NCI-H128 (cell line): ENCODE measurements around the gene RYR1.
"Not testable (repeated sequence)": the region's sequence is repeated elsewhere in the genome, so short reads cannot be mapped to it uniquely, and the experiment has no call there.

Experiments used
- DNase-seq: peaks from one replicate; lab custom pipeline; 2025; ENCODE audit not compliant: unreplicated experiment; lab: John Stamatoyannopoulos, UW

The RYR1 gene

DNA sequence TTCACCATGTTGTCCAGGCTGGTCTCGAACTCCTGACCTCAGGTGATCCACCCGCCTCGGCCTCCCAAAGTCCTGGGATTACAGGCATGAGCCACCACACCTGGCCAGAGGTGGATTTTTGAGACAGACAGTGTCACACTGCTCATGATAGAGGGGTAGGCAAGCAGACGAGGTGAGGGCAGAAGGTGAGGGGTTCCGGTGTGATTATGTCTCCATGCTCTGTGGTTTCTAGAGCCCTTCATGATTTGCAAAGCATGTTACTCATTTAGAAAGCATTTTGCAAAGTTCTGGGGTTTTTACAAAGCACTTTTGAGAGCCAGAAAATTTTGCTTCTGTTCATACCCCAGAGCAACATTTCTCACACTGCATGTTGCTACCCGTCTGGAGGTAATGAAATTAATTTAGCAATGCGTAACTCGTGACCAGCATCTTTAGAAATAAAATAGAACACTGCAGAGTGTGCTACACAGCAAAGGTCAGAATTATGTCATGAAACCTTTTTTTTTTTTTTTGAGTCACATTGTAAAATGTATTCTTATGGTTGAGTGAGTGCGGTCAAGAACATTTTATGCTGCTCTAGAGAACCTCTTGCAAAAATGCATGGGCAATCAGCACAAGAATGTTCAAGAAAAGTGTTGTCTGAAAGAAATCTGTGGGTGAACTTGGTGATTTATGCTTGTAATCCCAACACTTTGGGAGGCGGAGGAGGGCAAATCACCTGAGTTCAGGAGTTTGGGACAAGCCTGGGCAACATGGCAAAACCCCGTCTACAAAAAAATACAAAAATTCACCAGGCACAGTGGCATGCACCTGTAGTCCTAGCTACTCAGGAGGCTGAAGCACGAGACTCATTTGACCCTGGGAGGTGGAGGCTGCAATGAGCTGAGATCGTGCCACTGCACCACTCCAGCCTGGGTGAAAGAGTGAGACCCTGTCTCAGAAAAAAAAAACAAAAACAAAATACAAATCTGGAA is 126.2 kb downstream of the RYR1 start:
- no peak for DNase-seq

DNA sequence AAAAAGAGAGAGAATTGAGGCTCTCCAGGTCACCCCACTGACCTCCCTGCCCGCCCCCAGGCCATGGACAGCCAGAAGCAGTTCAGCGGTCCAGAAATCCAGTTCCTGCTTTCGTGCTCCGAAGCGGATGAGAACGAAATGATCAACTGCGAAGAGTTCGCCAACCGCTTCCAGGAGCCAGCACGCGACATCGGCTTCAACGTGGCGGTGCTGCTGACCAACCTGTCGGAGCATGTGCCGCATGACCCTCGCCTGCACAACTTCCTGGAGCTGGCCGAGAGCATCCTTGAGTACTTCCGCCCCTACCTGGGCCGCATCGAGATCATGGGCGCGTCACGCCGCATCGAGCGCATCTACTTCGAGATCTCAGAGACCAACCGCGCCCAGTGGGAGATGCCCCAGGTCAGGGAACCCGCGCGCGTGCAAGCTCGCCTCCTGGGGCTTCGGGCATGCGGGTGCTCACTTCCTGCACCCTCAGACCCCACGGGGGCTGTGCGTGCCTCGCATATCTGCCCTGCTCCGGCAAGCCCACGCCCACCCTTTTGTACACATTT is 127.6 kb downstream of the RYR1 start:
- no peak for DNase-seq

GRCh38 chr19:38561658-38562057 is 128.2 kb downstream of the RYR1 start:
- no peak for DNase-seq

- DNase-seq, result no peak
Measured at GRCh38 chr19:38562096-38562495, 128.6 kb downstream of the RYR1 start.

- no peak for DNase-seq
Measured at GRCh38 chr19:38563475-38563874, 130.0 kb downstream of the RYR1 start.

- DNase-seq, result no peak
Measured at GRCh38 chr19:38564981-38565690, 131.6 kb downstream of the RYR1 start.

GRCh38 chr19:38565691-38566105 is 132.2 kb downstream of the RYR1 start:
- DNase-seq, result no peak

- DNase-seq, result no peak
Measured at GRCh38 chr19:38569368-38569983, 136.0 kb downstream of the RYR1 start.

GRCh38 chr19:38571682-38572081 is 138.2 kb downstream of the RYR1 start:
- DNase-seq, result no peak

- DNase-seq, result no peak
Measured at GRCh38 chr19:38577826-38578225, 144.3 kb downstream of the RYR1 start.

- not testable (repeated sequence) for DNase-seq
Measured at GRCh38 chr19:38579304-38579703, 145.8 kb downstream of the RYR1 start.

DNA sequence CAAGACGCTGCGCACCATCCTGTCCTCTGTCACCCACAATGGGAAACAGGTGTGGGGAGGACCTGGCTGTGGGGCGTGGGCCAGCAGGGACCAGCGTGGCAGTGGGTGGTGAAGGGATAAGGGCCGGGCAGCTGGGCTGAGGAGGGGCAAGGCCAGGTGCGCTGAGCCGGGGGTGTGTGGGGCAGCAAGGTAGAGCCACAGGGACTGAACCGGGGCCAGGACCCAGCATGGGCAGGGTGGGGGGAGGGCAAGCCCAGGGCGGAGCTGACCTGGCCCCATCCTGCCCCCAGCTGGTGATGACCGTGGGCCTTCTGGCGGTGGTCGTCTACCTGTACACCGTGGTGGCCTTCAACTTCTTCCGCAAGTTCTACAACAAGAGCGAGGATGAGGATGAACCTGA is 146.6 kb downstream of the RYR1 start:
- no peak for DNase-seq

DNA sequence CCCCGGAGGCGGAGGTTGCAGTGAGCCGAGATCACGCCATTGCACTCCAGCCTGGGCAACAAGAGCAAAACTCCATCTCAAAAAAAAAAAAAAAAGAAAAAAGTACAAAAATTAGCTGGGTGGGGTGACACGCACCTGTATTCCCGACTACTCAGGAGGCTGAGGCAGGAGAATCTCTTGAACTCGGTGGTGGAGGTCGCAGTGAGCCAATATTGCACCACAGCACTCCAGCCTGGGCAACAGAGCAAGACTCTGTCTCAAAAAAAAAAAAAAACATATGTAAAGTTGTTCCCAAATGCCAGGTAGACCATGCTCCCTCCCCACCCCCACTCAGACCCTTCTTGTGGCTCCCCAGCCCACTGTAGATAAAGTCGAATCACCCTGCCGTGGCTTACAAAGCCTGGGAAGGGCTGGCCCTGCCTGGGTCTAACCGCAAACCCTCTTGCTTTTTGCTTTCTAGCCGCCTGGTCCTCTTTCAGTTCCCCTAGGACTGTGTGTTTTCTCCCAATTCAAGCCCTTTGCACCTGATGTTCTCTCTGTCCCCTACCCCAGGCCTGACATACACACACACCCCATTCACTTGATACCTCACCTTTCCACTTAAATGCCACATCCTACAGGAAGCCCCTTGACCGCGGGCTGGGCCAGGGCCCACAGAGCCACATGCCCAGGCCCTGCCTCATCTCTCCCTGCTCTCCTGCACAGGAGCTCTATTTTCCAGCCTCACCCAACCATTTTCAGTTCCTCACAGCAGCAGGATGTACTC is 149.9 kb downstream of the RYR1 start:
- no peak for DNase-seq

DNA sequence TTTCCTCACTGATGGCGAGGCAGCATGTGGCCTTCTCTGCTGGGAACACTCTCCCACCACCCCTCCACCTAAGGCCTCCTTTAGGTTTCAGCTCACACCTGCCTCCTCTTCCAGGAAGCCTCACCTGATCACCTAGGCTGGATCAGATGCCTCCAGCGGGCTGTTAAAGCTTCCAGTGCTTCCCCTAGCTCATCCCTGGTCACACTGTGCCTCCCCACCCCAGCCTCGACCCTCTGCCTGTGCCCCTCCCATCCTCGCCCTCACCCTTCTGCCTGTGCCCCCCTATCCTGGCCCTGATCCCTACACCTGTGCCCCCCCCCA is 150.5 kb downstream of the RYR1 start:
- no peak for DNase-seq

GRCh38 chr19:38587562-38587961 is 154.1 kb downstream of the RYR1 start:
- DNase-seq, result no peak

- no peak for DNase-seq
Measured at GRCh38 chr19:38588041-38588440, 154.6 kb downstream of the RYR1 start.

- DNase-seq, result no peak
Measured at GRCh38 chr19:38592940-38593339, 159.4 kb downstream of the RYR1 start.

DNA sequence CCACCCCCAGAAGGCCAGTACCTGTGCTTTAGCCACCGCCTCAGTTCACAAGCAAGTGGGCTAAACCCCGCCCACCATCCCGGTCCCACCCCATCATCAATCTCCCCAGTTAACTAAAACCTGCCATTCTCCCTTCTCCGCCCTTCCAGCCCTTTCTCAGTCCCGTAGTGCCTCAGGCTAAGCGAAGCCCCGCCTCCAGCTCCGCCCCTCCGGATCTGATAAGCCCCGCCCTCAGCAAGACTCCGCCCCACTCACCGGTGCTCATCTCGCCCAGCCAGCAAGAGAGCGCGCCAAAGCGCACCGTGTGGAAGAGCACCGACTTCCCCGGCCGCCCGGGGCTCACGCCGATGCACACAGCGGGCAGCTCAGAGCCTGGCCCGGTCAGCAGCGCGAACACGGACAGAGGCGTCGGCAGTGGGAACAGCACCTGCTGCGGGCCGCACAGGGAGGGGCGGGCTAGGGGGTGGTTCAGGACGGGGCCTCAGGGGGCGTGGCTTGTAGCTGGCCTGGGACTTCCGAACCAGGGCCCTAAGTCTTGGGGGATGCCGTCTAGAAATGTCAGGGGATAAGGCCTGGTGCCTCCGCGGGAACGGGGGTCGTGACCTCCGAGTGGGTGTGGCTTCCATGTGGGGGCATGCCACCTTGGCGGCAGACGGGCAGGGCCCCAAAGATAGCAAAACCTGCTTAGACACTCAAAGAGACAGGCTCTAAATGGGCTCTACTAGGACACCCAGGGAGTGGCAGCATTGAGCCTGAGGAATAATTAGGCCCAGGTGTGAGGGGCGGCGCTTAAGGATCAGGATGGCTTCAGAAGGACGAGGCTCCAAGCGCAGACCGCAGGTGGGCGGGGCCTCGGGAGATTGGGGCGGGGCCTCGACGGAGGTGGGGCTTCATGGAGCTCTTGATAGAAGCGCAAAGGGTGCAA is 162.8 kb downstream of the RYR1 start:
- DNase-seq, result no peak

DNA sequence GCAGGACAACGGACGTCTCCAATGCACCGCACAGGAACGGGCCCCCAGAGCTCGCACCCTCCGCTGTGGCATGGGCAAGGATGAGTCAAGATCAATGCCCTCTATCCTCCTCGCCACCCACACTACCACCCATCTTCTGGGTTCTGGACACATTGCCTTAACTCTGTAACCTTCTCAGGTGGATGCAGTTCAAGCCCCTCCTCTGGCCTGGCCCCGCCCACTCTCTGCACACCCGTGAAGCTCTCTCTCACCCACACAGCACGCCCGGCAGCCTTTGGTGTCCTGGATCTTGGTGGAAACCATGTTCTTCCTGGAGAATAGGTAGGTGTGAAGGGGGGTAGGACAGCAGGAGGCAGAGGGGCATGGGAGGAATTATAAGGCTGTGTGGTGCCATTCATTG is 163.6 kb downstream of the RYR1 start:
- no peak for DNase-seq

- DNase-seq, result no peak
Measured at GRCh38 chr19:38599722-38600121, 166.2 kb downstream of the RYR1 start.
